ENCODE results near the gene TTC23L. TPM values are rescaled to one million over a fixed set of nuclear protein-coding genes. Genes with fewer than 3 reads are reported as not detected.

TTC23L gene
- total RNA-seq, 1 experiment from 2014 or later, result 1.9 TPM

GRCh38 chr5:34833090-34833489, 5.9 kb upstream of the TTC23L start:
- peaks cover 20% of the 10 kb centered on the region for H3K9me3 Mint-ChIP-seq
- ChIA-PET POLR2A (no interaction called here), CTCF (interaction anchor here (0.7 kb wide), 1 partner anchor 347 kb away, joined by 3 read pairs; no protein-coding TSS in a partner anchor)
- peaks cover 63% of the 10 kb centered on the region for H3K36me3 Mint-ChIP-seq
- no peak for ATAC-seq
- DNase-seq (ENCODE audit: low spot score), result no peak
- H3K4me1 Mint-ChIP-seq, result peaks cover 21% of the 10 kb centered on the region
- TF ChIP-seq, protein P1, sequence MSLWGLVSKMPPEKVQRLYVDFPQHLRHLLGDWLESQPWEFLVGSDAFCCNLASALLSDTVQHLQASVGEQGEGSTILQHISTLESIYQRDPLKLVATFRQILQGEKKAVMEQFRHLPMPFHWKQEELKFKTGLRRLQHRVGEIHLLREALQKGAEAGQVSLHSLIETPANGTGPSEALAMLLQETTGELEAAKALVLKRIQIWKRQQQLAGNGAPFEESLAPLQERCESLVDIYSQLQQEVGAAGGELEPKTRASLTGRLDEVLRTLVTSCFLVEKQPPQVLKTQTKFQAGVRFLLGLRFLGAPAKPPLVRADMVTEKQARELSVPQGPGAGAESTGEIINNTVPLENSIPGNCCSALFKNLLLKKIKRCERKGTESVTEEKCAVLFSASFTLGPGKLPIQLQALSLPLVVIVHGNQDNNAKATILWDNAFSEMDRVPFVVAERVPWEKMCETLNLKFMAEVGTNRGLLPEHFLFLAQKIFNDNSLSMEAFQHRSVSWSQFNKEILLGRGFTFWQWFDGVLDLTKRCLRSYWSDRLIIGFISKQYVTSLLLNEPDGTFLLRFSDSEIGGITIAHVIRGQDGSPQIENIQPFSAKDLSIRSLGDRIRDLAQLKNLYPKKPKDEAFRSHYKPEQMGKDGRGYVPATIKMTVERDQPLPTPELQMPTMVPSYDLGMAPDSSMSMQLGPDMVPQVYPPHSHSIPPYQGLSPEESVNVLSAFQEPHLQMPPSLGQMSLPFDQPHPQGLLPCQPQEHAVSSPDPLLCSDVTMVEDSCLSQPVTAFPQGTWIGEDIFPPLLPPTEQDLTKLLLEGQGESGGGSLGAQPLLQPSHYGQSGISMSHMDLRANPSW (CRISPR knock-in tag; conservative IDR thresholded peaks at IDR 0.05; ENCODE audit: low read depth), result no peak
- TF ChIP-seq, protein P2, sequence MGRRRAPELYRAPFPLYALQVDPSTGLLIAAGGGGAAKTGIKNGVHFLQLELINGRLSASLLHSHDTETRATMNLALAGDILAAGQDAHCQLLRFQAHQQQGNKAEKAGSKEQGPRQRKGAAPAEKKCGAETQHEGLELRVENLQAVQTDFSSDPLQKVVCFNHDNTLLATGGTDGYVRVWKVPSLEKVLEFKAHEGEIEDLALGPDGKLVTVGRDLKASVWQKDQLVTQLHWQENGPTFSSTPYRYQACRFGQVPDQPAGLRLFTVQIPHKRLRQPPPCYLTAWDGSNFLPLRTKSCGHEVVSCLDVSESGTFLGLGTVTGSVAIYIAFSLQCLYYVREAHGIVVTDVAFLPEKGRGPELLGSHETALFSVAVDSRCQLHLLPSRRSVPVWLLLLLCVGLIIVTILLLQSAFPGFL (CRISPR knock-in tag; IDR thresholded peaks at IDR 0.05; ENCODE audit: borderline replicate concordance), result no peak
- no peak for TF ChIP-seq IRF1 (CRISPR knock-in tag; IDR thresholded peaks at IDR 0.05)
- TF ChIP-seq MXD4 (CRISPR knock-in tag; IDR thresholded peaks at IDR 0.05; ENCODE audit: borderline replicate concordance), result no peak
- no peak for TF ChIP-seq ETV6 (CRISPR knock-in tag; IDR thresholded peaks at IDR 0.05)
- H3K27me3 Mint-ChIP-seq (ENCODE audit: low read depth), result peaks cover 2% of the 10 kb centered on the region; the same call in 1 of the 2 replicates
- no peak overlapping the region for H3K4me3 Mint-ChIP-seq
- H3K27ac Mint-ChIP-seq, result peak overlapping the region; percentile 91

GRCh38 chr5:34833976-34834793, 4.8 kb upstream of the TTC23L start:
- Mint-ChIP-seq H3K27me3 (ENCODE audit: low read depth) (peaks cover 2% of the 10 kb centered on the region; the same call in 1 of the 2 replicates), H3K9me3 (peaks cover 20% of the 10 kb centered on the region), H3K4me3 (no peak overlapping the region), H3K4me1 (peaks cover 27% of the 10 kb centered on the region), H3K36me3 (peaks cover 57% of the 10 kb centered on the region), H3K27ac (peak overlapping the region; percentile 91)
- POLR2A ChIA-PET, result no interaction called here
- ATAC-seq, result peak; percentile 27
- CTCF ChIA-PET, result no interaction called here
- DNase-seq (ENCODE audit: low spot score), result no peak
- TF ChIP-seq, protein P1 (CRISPR knock-in tag; conservative IDR thresholded peaks at IDR 0.05; ENCODE audit: low read depth), result no peak
- TF ChIP-seq ZNF532 (CRISPR knock-in tag; IDR thresholded peaks at IDR 0.05; ENCODE audit: borderline replicate concordance), result 0 out of 2 replicates have a peak, but pooled peaks have one; percentile 15
- no peak for TF ChIP-seq RORB (CRISPR knock-in tag; IDR thresholded peaks at IDR 0.05)
- no peak for TF ChIP-seq ZNF317 (CRISPR knock-in tag; IDR thresholded peaks at IDR 0.05; ENCODE audit: borderline replicate concordance, low read depth)
- no peak for TF ChIP-seq NFE2L1 (CRISPR knock-in tag; IDR thresholded peaks at IDR 0.05)
- TF ChIP-seq, protein P3, sequence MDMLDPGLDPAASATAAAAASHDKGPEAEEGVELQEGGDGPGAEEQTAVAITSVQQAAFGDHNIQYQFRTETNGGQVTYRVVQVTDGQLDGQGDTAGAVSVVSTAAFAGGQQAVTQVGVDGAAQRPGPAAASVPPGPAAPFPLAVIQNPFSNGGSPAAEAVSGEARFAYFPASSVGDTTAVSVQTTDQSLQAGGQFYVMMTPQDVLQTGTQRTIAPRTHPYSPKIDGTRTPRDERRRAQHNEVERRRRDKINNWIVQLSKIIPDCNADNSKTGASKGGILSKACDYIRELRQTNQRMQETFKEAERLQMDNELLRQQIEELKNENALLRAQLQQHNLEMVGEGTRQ (CRISPR knock-in tag; IDR thresholded peaks at IDR 0.05), result no peak
- TF ChIP-seq CTCF (IDR thresholded peaks at IDR 0.05), result 0 out of 2 replicates have a peak, but pooled peaks have one; percentile 12
- no peak for TF ChIP-seq ZNF138 (CRISPR knock-in tag; conservative IDR thresholded peaks at IDR 0.05)
- no peak for TF ChIP-seq GABPB1 (CRISPR knock-in tag; IDR thresholded peaks at IDR 0.05)
- TF ChIP-seq, protein P4, sequence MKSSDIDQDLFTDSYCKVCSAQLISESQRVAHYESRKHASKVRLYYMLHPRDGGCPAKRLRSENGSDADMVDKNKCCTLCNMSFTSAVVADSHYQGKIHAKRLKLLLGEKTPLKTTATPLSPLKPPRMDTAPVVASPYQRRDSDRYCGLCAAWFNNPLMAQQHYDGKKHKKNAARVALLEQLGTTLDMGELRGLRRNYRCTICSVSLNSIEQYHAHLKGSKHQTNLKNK (CRISPR knock-in tag; IDR thresholded peaks at IDR 0.05), result 0 out of 2 replicates have a peak, but pooled peaks have one; percentile 10
- TF ChIP-seq, protein P5, sequence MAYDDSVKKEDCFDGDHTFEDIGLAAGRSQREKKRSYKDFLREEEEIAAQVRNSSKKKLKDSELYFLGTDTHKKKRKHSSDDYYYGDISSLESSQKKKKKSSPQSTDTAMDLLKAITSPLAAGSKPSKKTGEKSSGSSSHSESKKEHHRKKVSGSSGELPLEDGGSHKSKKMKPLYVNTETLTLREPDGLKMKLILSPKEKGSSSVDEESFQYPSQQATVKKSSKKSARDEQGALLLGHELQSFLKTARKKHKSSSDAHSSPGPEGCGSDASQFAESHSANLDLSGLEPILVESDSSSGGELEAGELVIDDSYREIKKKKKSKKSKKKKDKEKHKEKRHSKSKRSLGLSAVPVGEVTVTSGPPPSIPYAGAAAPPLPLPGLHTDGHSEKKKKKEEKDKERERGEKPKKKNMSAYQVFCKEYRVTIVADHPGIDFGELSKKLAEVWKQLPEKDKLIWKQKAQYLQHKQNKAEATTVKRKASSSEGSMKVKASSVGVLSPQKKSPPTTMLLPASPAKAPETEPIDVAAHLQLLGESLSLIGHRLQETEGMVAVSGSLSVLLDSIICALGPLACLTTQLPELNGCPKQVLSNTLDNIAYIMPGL (CRISPR knock-in tag; IDR thresholded peaks at IDR 0.05), result no peak
